CD4-positive, CD25-positive, alpha-beta regulatory T cell (primary cell): ENCODE measurements around the gene PRMT3. TPM values are rescaled to one million over a fixed set of nuclear protein-coding genes. Genes with fewer than 3 reads are reported as not detected.
A peak's percentile ranks its signal among the peaks of the same experiment; 100 is the strongest.

Experiments used
- ATAC-seq, 2 donors: fragments of 150-1000 bp; cut with Tn5 transposase; one replicate each; pipeline ENCODE4 v1.10.0; 2021; ENCODE audit warnings: low read depth in 2 of 2, moderate number of reproducible peaks in 2 of 2, moderate library complexity in 1 of 2
- DNase-seq, 3 donors: peaks; one replicate each; pipeline versions ENCODE4 v3.0.0 to v3.0.0-alpha.2; 2012 to 2022; ENCODE audit warnings: mixed read lengths in 1 of 3
- H3K27ac ChIP-seq: one replicate; pipeline ENCODE4 v1.7.0; 2013; ENCODE audit warnings: mild to moderate bottlenecking, low read length; ENCODE audit not compliant: insufficient read depth, poor library complexity, severe bottlenecking
- H3K27me3 ChIP-seq: one replicate; pipeline ENCODE4 v1.7.0; 2013; ENCODE audit warnings: low read length; ENCODE audit not compliant: control insufficient read depth, insufficient read depth
- H3K36me3 ChIP-seq: one replicate; pipeline ENCODE4 v1.7.0; 2013; ENCODE audit warnings: mild to moderate bottlenecking, low read length, moderate library complexity; ENCODE audit not compliant: control insufficient read depth, insufficient read depth
- H3K4me1 ChIP-seq: 2 replicates; pipeline ENCODE4 v1.7.0; 2013; ENCODE audit warnings: mild to moderate bottlenecking, low read length; ENCODE audit not compliant: insufficient read depth, control insufficient read depth, poor library complexity, severe bottlenecking
- H3K4me3 ChIP-seq: one replicate; pipeline ENCODE4 v1.7.0; 2013; ENCODE audit warnings: low read depth, mild to moderate bottlenecking, low read length, moderate library complexity
- H3K9me3 ChIP-seq, 2 experiments: 1 replicate in 1 of 2; 2 replicates in 1 of 2; pipeline ENCODE4 v1.7.0; 2013; ENCODE audit warnings: low read length in 2 of 2, mild to moderate bottlenecking in 1 of 2, moderate library complexity in 1 of 2; ENCODE audit not compliant: control insufficient read depth in 2 of 2
- H3K27ac Mint-ChIP-seq, 3 donors: one replicate each; pipeline ENCODE4 v1.8.0; 2020 to 2022; ENCODE audit warnings: mild to moderate bottlenecking in 3 of 3, mixed read lengths in 3 of 3, moderate library complexity in 2 of 3
- H3K27me3 Mint-ChIP-seq: one replicate; pipeline ENCODE4 v1.8.0; 2022; ENCODE audit warnings: mild to moderate bottlenecking, mixed read lengths
- H3K36me3 Mint-ChIP-seq: one replicate; pipeline ENCODE4 v1.8.0; 2020; ENCODE audit warnings: mixed read lengths
- H3K4me1 Mint-ChIP-seq, 4 donors: one replicate each; pipeline ENCODE4 v1.8.0; 2020 to 2022; ENCODE audit warnings: mixed read lengths in 4 of 4, mild to moderate bottlenecking in 1 of 4
- H3K4me3 Mint-ChIP-seq, 4 donors: one replicate each; pipeline ENCODE4 v1.8.0; 2020 to 2022; ENCODE audit warnings: mild to moderate bottlenecking in 4 of 4, mixed read lengths in 4 of 4, moderate library complexity in 3 of 4
- H3K9me3 Mint-ChIP-seq, 7 donors: one replicate each; pipeline ENCODE4 v1.8.0; 2020 to 2022; ENCODE audit warnings: mixed read lengths in 7 of 7, mild to moderate bottlenecking in 3 of 7, moderate library complexity in 2 of 7
- polyA plus RNA-seq, 4 donors: library from polyadenylated mRNA; unstranded; fragments of 300-500 nt; fragmentation: Illumina TruSeq; gene quantifications; one replicate each; pipeline ENCODE4 v1.2.3, GENCODE V29; 2021
- total RNA-seq: library from RNA; stranded (reverse); gene quantifications from one replicate; pipeline ENCODE4 v1.2.3, GENCODE V29; 2022

PRMT3 gene
- total and polyA plus RNA-seq, 5 donors from 2014 or later = 5.6 to 13.1 (median 7.3) TPM

GRCh38 chr11:20493340-20493739 lies 105.8 kb downstream of the PRMT3 start:
- Histone ChIP-seq H3K36me3 (peaks cover 7% of the 10 kb centered on the region), H3K4me3 (no peak overlapping the region), H3K27ac (no peak overlapping the region), H3K4me1 (no peaks in the 10 kb centered on the region), H3K9me3 (no peaks in the 10 kb centered on the region), H3K27me3 (no peaks in the 10 kb centered on the region)
- Mint-ChIP-seq H3K9me3 (no peaks in the 10 kb centered on the region), H3K4me1 (peaks cover 0 to 16% (median 11%) of the 10 kb centered on the region in 4 donors), H3K27ac (peak overlapping the region in 1 of 3 donors; percentile 20), H3K36me3 (peaks cover 23% of the 10 kb centered on the region), H3K27me3 (no peaks in the 10 kb centered on the region), H3K4me3 (no peak overlapping the region)
- ATAC-seq = no peak
- no peak for DNase-seq

- Mint-ChIP-seq H3K36me3 (peaks cover 25% of the 10 kb centered on the region), H3K27me3 (no peaks in the 10 kb centered on the region)
- H3K36me3 ChIP-seq = peaks cover 7% of the 10 kb centered on the region
Observed at GRCh38 chr11:20497124-20497792, 109.7 kb downstream of the PRMT3 start.

GRCh38 chr11:20501252-20501651 lies 113.7 kb downstream of the PRMT3 start:
- Mint-ChIP-seq H3K36me3 (peaks cover 21% of the 10 kb centered on the region), H3K4me1 (peaks cover 0 to 14% (median 1%) of the 10 kb centered on the region in 4 donors), H3K4me3 (no peak overlapping the region), H3K27ac (no peak overlapping the region), H3K27me3 (no peaks in the 10 kb centered on the region), H3K9me3 (no peaks in the 10 kb centered on the region)
- Histone ChIP-seq H3K36me3 (peaks cover 7% of the 10 kb centered on the region), H3K4me3 (no peak overlapping the region), H3K27ac (no peak overlapping the region), H3K9me3 (no peaks in the 10 kb centered on the region), H3K4me1 (no peaks in the 10 kb centered on the region), H3K27me3 (no peaks in the 10 kb centered on the region)
- DNase-seq (no peak), ATAC-seq (no peak)

More at GRCh38 chr11:20497124-20497792, 109.7 kb downstream of the PRMT3 start:
- Histone ChIP-seq H3K27me3 (no peaks in the 10 kb centered on the region), H3K4me3 (no peak overlapping the region), H3K4me1 (no peaks in the 10 kb centered on the region), H3K27ac (no peak overlapping the region), H3K9me3 (no peaks in the 10 kb centered on the region)
- no peak for ATAC-seq
- H3K4me1 Mint-ChIP-seq = peaks cover 0 to 6% (median 0%) of the 10 kb centered on the region in 4 donors
- no peak overlapping the region for H3K4me3 Mint-ChIP-seq
- H3K9me3 Mint-ChIP-seq = no peaks in the 10 kb centered on the region
- no peak for DNase-seq
- no peak overlapping the region for H3K27ac Mint-ChIP-seq

GRCh38 chr11:20501971-20502370 lies 114.5 kb downstream of the PRMT3 start:
- Histone ChIP-seq H3K4me3 (no peak overlapping the region), H3K27ac (no peak overlapping the region), H3K4me1 (no peaks in the 10 kb centered on the region), H3K36me3 (peaks cover 7% of the 10 kb centered on the region), H3K9me3 (no peaks in the 10 kb centered on the region), H3K27me3 (no peaks in the 10 kb centered on the region)
- DNase-seq (no peak), ATAC-seq (no peak)
- H3K4me3 Mint-ChIP-seq = no peak overlapping the region
- peaks cover 22% of the 10 kb centered on the region for H3K36me3 Mint-ChIP-seq
- no peaks in the 10 kb centered on the region for H3K9me3 Mint-ChIP-seq
- no peak overlapping the region for H3K27ac Mint-ChIP-seq
- no peaks in the 10 kb centered on the region for H3K27me3 Mint-ChIP-seq
- H3K4me1 Mint-ChIP-seq = peaks cover 0 to 14% (median 1%) of the 10 kb centered on the region in 4 donors

GRCh38 chr11:20511982-20512381 lies 124.5 kb downstream of the PRMT3 start:
- peaks cover 9% of the 10 kb centered on the region for H3K36me3 ChIP-seq
- no peak overlapping the region for H3K27ac ChIP-seq
- Mint-ChIP-seq H3K9me3 (peaks cover 0 to 2% (median 0%) of the 10 kb centered on the region in 7 donors), H3K27ac (no peak overlapping the region), H3K27me3 (no peaks in the 10 kb centered on the region), H3K4me1 (no peaks in the 10 kb centered on the region), H3K4me3 (no peak overlapping the region), H3K36me3 (peaks cover 18% of the 10 kb centered on the region)
- H3K27me3 ChIP-seq = no peaks in the 10 kb centered on the region
- no peak for DNase-seq
- no peaks in the 10 kb centered on the region for H3K9me3 ChIP-seq
- no peaks in the 10 kb centered on the region for H3K4me1 ChIP-seq
- H3K4me3 ChIP-seq = no peak overlapping the region
- no peak for ATAC-seq

GRCh38 chr11:20512869-20513268 lies 125.4 kb downstream of the PRMT3 start:
- no peak overlapping the region for H3K4me3 Mint-ChIP-seq
- Histone ChIP-seq H3K4me3 (no peak overlapping the region), H3K27ac (no peak overlapping the region), H3K4me1 (no peaks in the 10 kb centered on the region), H3K27me3 (peaks cover 2% of the 10 kb centered on the region), H3K36me3 (peaks cover 4% of the 10 kb centered on the region), H3K9me3 (no peaks in the 10 kb centered on the region)
- no peak for DNase-seq
- H3K4me1 Mint-ChIP-seq = no peaks in the 10 kb centered on the region
- no peak overlapping the region for H3K27ac Mint-ChIP-seq
- peaks cover 15% of the 10 kb centered on the region for H3K36me3 Mint-ChIP-seq
- ATAC-seq = no peak
- H3K27me3 Mint-ChIP-seq = no peaks in the 10 kb centered on the region
- peaks cover 0 to 2% (median 0%) of the 10 kb centered on the region in 7 donors for H3K9me3 Mint-ChIP-seq

- H3K27ac ChIP-seq = no peak overlapping the region
- no peaks in the 10 kb centered on the region for H3K4me1 Mint-ChIP-seq
- H3K9me3 Mint-ChIP-seq = peaks cover 0 to 2% (median 0%) of the 10 kb centered on the region in 7 donors
Observed at GRCh38 chr11:20518323-20518834, 130.9 kb downstream of the PRMT3 start.

GRCh38 chr11:20522536-20522935 lies 135.0 kb downstream of the PRMT3 start:
- Mint-ChIP-seq H3K27me3 (peaks cover 5% of the 10 kb centered on the region), H3K4me3 (no peak overlapping the region), H3K4me1 (no peaks in the 10 kb centered on the region), H3K27ac (no peak overlapping the region), H3K9me3 (no peaks in the 10 kb centered on the region), H3K36me3 (peaks cover 3% of the 10 kb centered on the region)
- Histone ChIP-seq H3K27me3 (peaks cover 4% of the 10 kb centered on the region), H3K4me3 (no peak overlapping the region), H3K27ac (no peak overlapping the region), H3K9me3 (no peaks in the 10 kb centered on the region), H3K4me1 (no peaks in the 10 kb centered on the region), H3K36me3 (no peaks in the 10 kb centered on the region)
- ATAC-seq (no peak), DNase-seq (no peak)

More at GRCh38 chr11:20518323-20518834, 130.9 kb downstream of the PRMT3 start:
- DNase-seq = no peak
- Histone ChIP-seq H3K9me3 (no peaks in the 10 kb centered on the region), H3K27me3 (peaks cover 5% of the 10 kb centered on the region), H3K4me1 (no peaks in the 10 kb centered on the region), H3K4me3 (no peak overlapping the region), H3K36me3 (no peaks in the 10 kb centered on the region)
- peaks cover 3% of the 10 kb centered on the region for H3K36me3 Mint-ChIP-seq
- H3K27me3 Mint-ChIP-seq = peaks cover 5% of the 10 kb centered on the region
- no peak overlapping the region for H3K27ac Mint-ChIP-seq
- H3K4me3 Mint-ChIP-seq = no peak overlapping the region
- no peak for ATAC-seq
